Muscle layer of duodenum (tissue), 2 donors: ENCODE data around the gene RNF2.
"Not testable (repeated sequence)": the region's sequence is repeated elsewhere in the genome, so short reads cannot be mapped to it uniquely, and the experiment has no call there.

ENCODE experiments used
- H3K27ac ChIP-seq: one replicate; pipeline ENCODE4 v1.7.0; 2013; ENCODE audit warnings: mild to moderate bottlenecking, low read length
- H3K27me3 ChIP-seq: one replicate; pipeline ENCODE4 v1.7.0; 2013; ENCODE audit warnings: low read depth, mild to moderate bottlenecking, control low read depth, low read length
- H3K36me3 ChIP-seq, 2 donors: one replicate each; pipeline ENCODE4 v1.7.0; 2013; ENCODE audit warnings: low read length in 2 of 2, control low read depth in 1 of 2, mild to moderate bottlenecking in 1 of 2; ENCODE audit not compliant: insufficient read depth in 2 of 2, control insufficient read depth in 1 of 2
- H3K4me1 ChIP-seq, 2 donors: one replicate each; pipeline ENCODE4 v1.7.0; 2013; ENCODE audit warnings: low read length in 2 of 2, mild to moderate bottlenecking in 2 of 2, control low read depth in 1 of 2, moderate library complexity in 1 of 2; ENCODE audit not compliant: insufficient read depth in 2 of 2, control insufficient read depth in 1 of 2
- H3K4me3 ChIP-seq, 2 donors: one replicate each; pipeline ENCODE4 v1.7.0; 2013; ENCODE audit warnings: low read length in 2 of 2, low read depth in 1 of 2, mild to moderate bottlenecking in 1 of 2
- H3K9me3 ChIP-seq, 2 donors: one replicate each; pipeline ENCODE4 v1.7.0; 2013; ENCODE audit warnings: low read length in 2 of 2, control low read depth in 1 of 2, mild to moderate bottlenecking in 1 of 2; ENCODE audit not compliant: control insufficient read depth in 1 of 2
- donor health status: healthy.

RNF2 gene

GRCh38 chr1:185044981-185045813, at the start of gene RNF2:
Gene RNF2, plus strand, starts transcription at chr1:185045558. Its CDS starts 41,996 bp downstream, at chr1:185087554.
- Histone ChIP-seq H3K4me3 (peak within 1 kb of the TSS; percentile 77 to 81), H3K27me3 (no peaks in the 10 kb centered on the region), H3K4me1 (peaks cover 9 to 12% of the 10 kb centered on the region in 2 donors), H3K9me3 (no peaks in the 10 kb centered on the region), H3K36me3 (no peaks in the 10 kb centered on the region), H3K27ac (peak within 1 kb of the TSS; percentile 55)

GRCh38 chr1:184999974-185000373, 45.4 kb upstream of the RNF2 start:
- not testable (repeated sequence) for H3K36me3 ChIP-seq, H3K27ac ChIP-seq, H3K27me3 ChIP-seq, H3K9me3 ChIP-seq, H3K4me1 ChIP-seq, H3K4me3 ChIP-seq

GRCh38 chr1:185001312-185001880, 44.0 kb upstream of the RNF2 start:
- H3K36me3 ChIP-seq, H3K4me3 ChIP-seq, H3K27me3 ChIP-seq, H3K9me3 ChIP-seq, H3K27ac ChIP-seq, H3K4me1 ChIP-seq: not testable (repeated sequence)

GRCh38 chr1:185008838-185009237, 36.5 kb upstream of the RNF2 start:
- Histone ChIP-seq H3K9me3 (no peaks in the 10 kb centered on the region), H3K4me3 (no peak overlapping the region), H3K36me3 (no peaks in the 10 kb centered on the region), H3K27me3 (no peaks in the 10 kb centered on the region), H3K27ac (no peak overlapping the region), H3K4me1 (no peaks in the 10 kb centered on the region)

- no peaks in the 10 kb centered on the region for H3K27me3 ChIP-seq
- no peaks in the 10 kb centered on the region for H3K4me1 ChIP-seq
- no peaks in the 10 kb centered on the region for H3K9me3 ChIP-seq
- no peak overlapping the region for H3K4me3 ChIP-seq
- no peak overlapping the region for H3K27ac ChIP-seq
- H3K36me3 ChIP-seq: no peaks in the 10 kb centered on the region
Measured at GRCh38 chr1:185010361-185010760, 35.0 kb upstream of the RNF2 start.

GRCh38 chr1:185014941-185015340, 30.4 kb upstream of the RNF2 start:
- H3K4me1 ChIP-seq: no peaks in the 10 kb centered on the region
- H3K27me3 ChIP-seq: no peaks in the 10 kb centered on the region
- no peak overlapping the region for H3K27ac ChIP-seq
- H3K36me3 ChIP-seq: no peaks in the 10 kb centered on the region
- H3K9me3 ChIP-seq: no peaks in the 10 kb centered on the region
- H3K4me3 ChIP-seq: no peak overlapping the region

DNA sequence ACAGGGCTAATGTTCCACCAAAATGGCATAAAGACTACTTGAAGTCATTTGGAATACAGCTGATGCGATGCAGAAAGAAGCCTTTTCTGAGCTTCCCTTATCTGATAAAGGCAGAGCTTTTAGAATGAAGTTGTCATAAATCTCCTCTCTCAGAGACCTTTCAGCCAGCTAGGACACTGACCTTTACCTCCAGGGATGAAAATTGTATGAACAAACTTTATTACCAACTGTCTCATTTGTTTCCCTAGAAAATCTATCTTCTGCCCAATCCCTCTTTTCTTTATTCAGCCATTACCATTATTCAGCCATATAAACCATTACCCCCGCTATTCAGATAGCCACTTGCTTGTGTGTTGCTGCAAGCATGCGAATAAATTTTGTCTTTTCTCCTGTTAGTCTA, 29.7 kb upstream of the RNF2 start:
- H3K9me3 ChIP-seq: no peaks in the 10 kb centered on the region
- H3K27me3 ChIP-seq: no peaks in the 10 kb centered on the region
- H3K4me3 ChIP-seq: no peak overlapping the region
- H3K36me3 ChIP-seq: no peaks in the 10 kb centered on the region
- no peaks in the 10 kb centered on the region for H3K4me1 ChIP-seq
- H3K27ac ChIP-seq: no peak overlapping the region

DNA sequence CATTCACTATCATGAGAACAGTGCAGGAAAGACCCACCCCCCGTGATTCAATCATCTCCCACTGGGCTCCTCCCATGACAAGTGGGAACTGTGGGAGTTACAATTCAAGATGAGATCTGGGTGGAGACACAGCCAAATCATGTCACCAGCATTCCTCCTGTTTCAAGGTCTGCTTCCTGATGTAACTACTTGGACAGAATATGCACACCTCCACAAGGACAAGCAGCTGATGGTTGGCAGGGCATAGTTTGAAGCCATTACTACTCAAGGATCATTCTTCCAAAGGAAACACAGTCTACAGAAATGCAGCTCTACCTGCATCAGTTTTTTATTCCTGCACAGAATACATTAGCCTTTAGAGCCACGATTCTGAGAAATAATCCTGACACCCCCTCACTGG, 28.5 kb upstream of the RNF2 start:
- no peaks in the 10 kb centered on the region for H3K36me3 ChIP-seq
- H3K4me1 ChIP-seq: no peaks in the 10 kb centered on the region
- H3K4me3 ChIP-seq: no peak overlapping the region
- H3K9me3 ChIP-seq: no peaks in the 10 kb centered on the region
- no peaks in the 10 kb centered on the region for H3K27me3 ChIP-seq
- no peak overlapping the region for H3K27ac ChIP-seq

DNA sequence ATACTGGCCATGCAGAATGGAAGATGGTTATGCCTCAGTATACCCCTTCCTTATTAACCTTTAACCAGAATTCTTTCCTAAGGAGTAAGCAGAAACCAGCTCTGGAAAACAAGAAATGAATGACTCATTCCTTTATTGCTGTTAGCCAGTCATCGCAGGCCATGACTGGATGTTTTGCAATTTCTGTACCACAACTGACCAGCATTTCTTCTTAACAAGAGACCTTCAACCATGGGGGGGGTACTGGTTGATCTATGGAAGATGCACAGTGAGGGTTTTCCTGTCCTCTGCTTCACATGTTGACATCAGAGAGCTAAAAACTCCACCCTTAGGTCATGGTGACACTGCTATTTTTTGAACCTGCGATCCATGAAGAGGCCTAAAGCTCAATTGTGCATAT, 28.0 kb upstream of the RNF2 start:
- Histone ChIP-seq H3K4me3 (no peak overlapping the region), H3K27ac (no peak overlapping the region), H3K9me3 (no peaks in the 10 kb centered on the region)

DNA sequence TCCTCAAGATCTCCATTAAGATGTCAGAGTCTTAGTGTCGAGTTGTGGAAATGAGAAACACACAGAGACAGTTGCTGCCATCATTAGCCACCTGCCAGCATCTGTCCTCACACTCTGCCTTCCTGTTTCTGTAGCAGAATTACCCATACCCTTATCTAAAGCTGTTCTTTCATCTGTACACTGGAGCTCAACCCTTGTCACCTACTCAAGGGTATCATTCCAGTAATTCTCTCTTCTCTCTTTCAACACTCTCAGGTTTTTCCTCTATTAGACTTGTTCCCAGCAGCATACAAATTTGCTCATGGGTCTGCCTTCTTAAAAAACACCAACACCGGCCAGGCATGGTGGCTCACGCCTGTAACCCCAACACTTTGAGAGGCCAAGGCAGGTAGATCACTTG, 27.4 kb upstream of the RNF2 start:
- H3K27me3 ChIP-seq: no peaks in the 10 kb centered on the region
- no peak overlapping the region for H3K27ac ChIP-seq
- no peak overlapping the region for H3K4me3 ChIP-seq
- no peaks in the 10 kb centered on the region for H3K4me1 ChIP-seq
- H3K36me3 ChIP-seq: no peaks in the 10 kb centered on the region
- no peaks in the 10 kb centered on the region for H3K9me3 ChIP-seq

More for the DNA sequence above, 28.0 kb upstream of the RNF2 start:
- Histone ChIP-seq H3K36me3 (no peaks in the 10 kb centered on the region), H3K27me3 (no peaks in the 10 kb centered on the region), H3K4me1 (no peaks in the 10 kb centered on the region)

GRCh38 chr1:185027252-185027882, 18.0 kb upstream of the RNF2 start:
- no peak overlapping the region for H3K27ac ChIP-seq
- H3K36me3 ChIP-seq: no peaks in the 10 kb centered on the region
- H3K4me1 ChIP-seq: no peaks in the 10 kb centered on the region
- H3K27me3 ChIP-seq: no peaks in the 10 kb centered on the region
- H3K4me3 ChIP-seq: no peak overlapping the region
- H3K9me3 ChIP-seq: peaks cover 0 to 10% of the 10 kb centered on the region in 2 donors
